CD4-positive, CD25-positive, alpha-beta regulatory T cell (primary cell): ENCODE results near the gene SDF2L1. TPM values are rescaled to one million over a fixed set of nuclear protein-coding genes. Genes with fewer than 3 reads are reported as not detected.
"Not testable (repeated sequence)": the region's sequence is repeated elsewhere in the genome, so short reads cannot be mapped to it uniquely, and the experiment has no call there.

ENCODE experiments used
- ATAC-seq, 2 donors: fragments of 150-1000 bp; cut with Tn5 transposase; one replicate each; pipeline ENCODE4 v1.10.0; 2021; ENCODE audit warnings: low read depth in 2 of 2, moderate number of reproducible peaks in 2 of 2, moderate library complexity in 1 of 2
- DNase-seq, 3 donors: peaks; one replicate each; pipeline versions ENCODE4 v3.0.0 to v3.0.0-alpha.2; 2012 to 2022; ENCODE audit warnings: mixed read lengths in 1 of 3
- H3K27ac ChIP-seq: one replicate; pipeline ENCODE4 v1.7.0; 2013; ENCODE audit warnings: mild to moderate bottlenecking, low read length; ENCODE audit not compliant: insufficient read depth, poor library complexity, severe bottlenecking
- H3K27me3 ChIP-seq: one replicate; pipeline ENCODE4 v1.7.0; 2013; ENCODE audit warnings: low read length; ENCODE audit not compliant: control insufficient read depth, insufficient read depth
- H3K36me3 ChIP-seq: one replicate; pipeline ENCODE4 v1.7.0; 2013; ENCODE audit warnings: mild to moderate bottlenecking, low read length, moderate library complexity; ENCODE audit not compliant: control insufficient read depth, insufficient read depth
- H3K4me1 ChIP-seq: 2 replicates; pipeline ENCODE4 v1.7.0; 2013; ENCODE audit warnings: mild to moderate bottlenecking, low read length; ENCODE audit not compliant: insufficient read depth, control insufficient read depth, poor library complexity, severe bottlenecking
- H3K4me3 ChIP-seq: one replicate; pipeline ENCODE4 v1.7.0; 2013; ENCODE audit warnings: low read depth, mild to moderate bottlenecking, low read length, moderate library complexity
- H3K9me3 ChIP-seq, 2 experiments: 1 replicate in 1 of 2; 2 replicates in 1 of 2; pipeline ENCODE4 v1.7.0; 2013; ENCODE audit warnings: low read length in 2 of 2, mild to moderate bottlenecking in 1 of 2, moderate library complexity in 1 of 2; ENCODE audit not compliant: control insufficient read depth in 2 of 2
- H3K27ac Mint-ChIP-seq, 3 donors: one replicate each; pipeline ENCODE4 v1.8.0; 2020 to 2022; ENCODE audit warnings: mild to moderate bottlenecking in 3 of 3, mixed read lengths in 3 of 3, moderate library complexity in 2 of 3
- H3K27me3 Mint-ChIP-seq: one replicate; pipeline ENCODE4 v1.8.0; 2022; ENCODE audit warnings: mild to moderate bottlenecking, mixed read lengths
- H3K36me3 Mint-ChIP-seq: one replicate; pipeline ENCODE4 v1.8.0; 2020; ENCODE audit warnings: mixed read lengths
- H3K4me1 Mint-ChIP-seq, 4 donors: one replicate each; pipeline ENCODE4 v1.8.0; 2020 to 2022; ENCODE audit warnings: mixed read lengths in 4 of 4, mild to moderate bottlenecking in 1 of 4
- H3K4me3 Mint-ChIP-seq, 4 donors: one replicate each; pipeline ENCODE4 v1.8.0; 2020 to 2022; ENCODE audit warnings: mild to moderate bottlenecking in 4 of 4, mixed read lengths in 4 of 4, moderate library complexity in 3 of 4
- H3K9me3 Mint-ChIP-seq, 7 donors: one replicate each; pipeline ENCODE4 v1.8.0; 2020 to 2022; ENCODE audit warnings: mixed read lengths in 7 of 7, mild to moderate bottlenecking in 3 of 7, moderate library complexity in 2 of 7
- polyA plus RNA-seq, 4 donors: library from polyadenylated mRNA; unstranded; fragments of 300-500 nt; fragmentation: Illumina TruSeq; gene quantifications; one replicate each; pipeline ENCODE4 v1.2.3, GENCODE V29; 2021
- total RNA-seq: library from RNA; stranded (reverse); gene quantifications from one replicate; pipeline ENCODE4 v1.2.3, GENCODE V29; 2022

The SDF2L1 gene
- total and polyA plus RNA-seq, 5 donors from 2014 or later: 29.9 to 89.3 (median 73.2) TPM

DNA sequence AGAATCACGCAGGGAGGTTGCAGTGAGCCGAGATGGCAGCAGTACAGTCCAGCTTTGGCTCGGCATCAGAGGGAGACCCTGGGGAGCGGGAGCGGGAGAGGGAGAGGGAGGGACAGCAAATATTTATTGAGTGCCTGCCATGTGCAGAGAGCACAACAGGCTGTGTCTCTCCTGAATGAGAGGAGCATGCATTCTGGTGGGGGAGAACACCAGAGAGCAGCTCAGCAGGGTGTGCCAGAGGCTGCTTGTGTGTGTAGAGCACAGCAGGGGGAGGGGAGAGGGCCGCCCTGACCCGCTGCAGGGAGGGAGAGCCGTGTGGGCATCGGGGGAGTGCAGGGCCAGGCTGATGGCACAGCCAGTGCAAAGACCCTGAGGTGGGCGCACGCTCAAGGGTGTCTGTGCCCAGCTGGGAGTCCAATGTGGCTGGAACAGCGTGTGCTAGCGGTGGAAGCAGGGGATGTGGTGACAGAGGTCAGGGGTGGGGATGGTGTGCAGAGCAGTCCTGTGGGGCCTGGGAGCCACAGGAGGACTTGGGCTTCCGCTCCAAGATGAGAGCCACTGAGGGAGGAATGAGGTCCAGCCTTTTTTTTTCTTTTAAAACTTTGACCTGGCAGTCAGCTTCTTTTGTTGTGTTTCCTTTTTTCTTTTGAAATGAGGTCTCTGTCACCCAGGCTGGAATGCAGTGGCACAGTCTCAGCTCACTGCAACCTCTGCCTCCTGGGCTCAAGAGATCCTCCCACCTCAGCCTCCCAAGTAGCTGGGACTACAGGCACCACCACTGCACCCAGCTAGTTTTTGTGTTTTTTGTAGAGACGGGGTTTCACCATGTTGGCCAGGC, 35.7 kb downstream of the SDF2L1 start:
- Histone ChIP-seq H3K9me3 (no peaks in the 10 kb centered on the region), H3K27ac (no peak overlapping the region), H3K36me3 (peaks cover 42% of the 10 kb centered on the region), H3K4me3 (no peak overlapping the region), H3K27me3 (no peaks in the 10 kb centered on the region), H3K4me1 (no peaks in the 10 kb centered on the region)
- H3K4me1 Mint-ChIP-seq: peaks cover 0 to 5% (median 1%) of the 10 kb centered on the region in 4 donors
- no peak overlapping the region for H3K27ac Mint-ChIP-seq
- ATAC-seq (no peak), DNase-seq (no peak)
- H3K9me3 Mint-ChIP-seq: no peaks in the 10 kb centered on the region
- peaks cover 9% of the 10 kb centered on the region for H3K36me3 Mint-ChIP-seq
- H3K27me3 Mint-ChIP-seq: no peaks in the 10 kb centered on the region
- H3K4me3 Mint-ChIP-seq: no peak overlapping the region

DNA sequence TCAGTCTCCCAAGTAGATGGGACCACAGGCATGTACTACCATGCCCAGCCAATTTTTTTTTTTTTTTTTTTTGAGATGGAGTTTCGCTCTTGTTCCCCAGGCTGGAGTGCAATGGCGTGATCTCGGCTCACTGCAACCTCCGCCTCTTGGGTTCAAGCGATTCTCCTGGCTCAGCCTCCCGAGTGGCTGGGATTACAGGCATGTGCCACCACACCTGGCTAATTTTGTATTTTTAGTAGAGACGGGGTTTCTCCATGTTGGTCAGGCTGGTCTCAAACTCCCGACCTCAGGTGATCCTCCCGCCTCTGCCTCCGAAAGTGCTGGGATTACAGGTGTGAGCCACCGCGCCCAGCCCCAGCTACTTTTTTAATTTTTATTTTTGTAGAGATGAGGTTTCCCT, 36.7 kb downstream of the SDF2L1 start:
- H3K9me3 ChIP-seq, H3K27me3 ChIP-seq, H3K9me3 Mint-ChIP-seq, H3K27ac ChIP-seq, H3K4me1 ChIP-seq, DNase-seq, H3K4me3 ChIP-seq, H3K27ac Mint-ChIP-seq, ATAC-seq, H3K27me3 Mint-ChIP-seq, H3K4me1 Mint-ChIP-seq, H3K4me3 Mint-ChIP-seq, H3K36me3 Mint-ChIP-seq: not testable (repeated sequence)
- H3K36me3 ChIP-seq: peaks cover 38% of the 10 kb centered on the region

DNA sequence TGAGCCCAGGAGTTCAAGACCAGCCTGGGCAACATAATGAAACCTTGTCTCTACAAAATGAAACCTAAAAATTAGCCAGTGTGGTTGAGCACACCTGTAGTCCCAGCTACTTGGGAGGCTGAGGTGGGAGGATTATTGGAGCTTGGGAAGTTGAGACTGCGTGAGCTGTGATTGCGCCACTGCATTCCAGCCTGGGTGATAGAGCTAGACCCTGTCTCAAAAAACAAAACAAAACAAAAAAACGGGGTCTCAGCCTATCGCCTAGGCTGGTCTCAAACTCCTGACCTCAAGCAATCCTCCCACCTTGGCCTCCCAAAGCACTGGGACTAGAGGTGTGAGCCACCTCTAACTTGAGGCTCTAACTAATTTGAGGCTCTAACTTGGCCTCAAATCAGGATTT, 37.3 kb downstream of the SDF2L1 start:
- H3K4me3 ChIP-seq: no peak overlapping the region
- H3K27me3 ChIP-seq: no peaks in the 10 kb centered on the region
- Mint-ChIP-seq H3K9me3 (no peaks in the 10 kb centered on the region), H3K4me3 (no peak overlapping the region), H3K36me3 (peaks cover 7% of the 10 kb centered on the region), H3K27ac (no peak overlapping the region), H3K27me3 (no peaks in the 10 kb centered on the region), H3K4me1 (peaks cover 0 to 5% (median 1%) of the 10 kb centered on the region in 4 donors)
- H3K9me3 ChIP-seq: no peaks in the 10 kb centered on the region
- H3K4me1 ChIP-seq: no peaks in the 10 kb centered on the region
- peaks cover 33% of the 10 kb centered on the region for H3K36me3 ChIP-seq
- no peak overlapping the region for H3K27ac ChIP-seq
- ATAC-seq: no peak
- no peak for DNase-seq

DNA sequence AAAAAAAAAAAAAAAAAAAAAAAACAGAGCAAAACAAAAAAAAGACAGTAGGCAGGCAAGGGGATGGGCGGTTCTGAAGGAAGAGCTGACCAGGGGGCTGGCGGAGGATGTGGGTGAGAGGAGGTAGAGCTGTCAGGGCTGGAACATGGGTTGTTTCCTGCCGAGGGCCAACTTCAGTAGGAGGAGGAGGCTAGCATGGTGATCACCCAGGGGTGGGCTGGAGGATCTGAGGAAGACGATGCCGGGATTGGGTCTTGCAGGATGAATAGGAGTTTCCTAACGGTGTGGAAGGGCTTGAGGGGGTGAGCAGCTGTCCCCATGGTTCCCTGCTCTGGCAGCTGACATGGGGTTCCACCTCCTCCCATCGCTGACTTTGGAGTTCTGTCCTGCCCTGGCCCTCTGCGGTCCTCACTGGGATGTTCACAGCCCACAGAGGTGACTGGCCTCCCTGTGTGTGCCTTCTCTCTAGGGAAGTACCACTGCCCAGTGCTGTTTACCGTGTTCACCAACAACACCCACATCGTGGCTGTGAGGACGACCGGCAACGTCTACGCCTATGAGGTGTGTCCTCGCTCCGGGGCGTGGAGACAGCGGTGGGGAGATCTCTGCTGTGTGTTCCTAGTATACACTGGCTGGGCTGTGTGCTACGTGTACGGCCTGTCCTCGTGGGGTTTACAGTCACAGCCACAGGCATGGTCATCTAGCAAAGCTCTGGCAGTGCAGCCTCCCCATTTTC, 38.9 kb downstream of the SDF2L1 start:
- no peak overlapping the region for H3K4me3 Mint-ChIP-seq

DNA sequence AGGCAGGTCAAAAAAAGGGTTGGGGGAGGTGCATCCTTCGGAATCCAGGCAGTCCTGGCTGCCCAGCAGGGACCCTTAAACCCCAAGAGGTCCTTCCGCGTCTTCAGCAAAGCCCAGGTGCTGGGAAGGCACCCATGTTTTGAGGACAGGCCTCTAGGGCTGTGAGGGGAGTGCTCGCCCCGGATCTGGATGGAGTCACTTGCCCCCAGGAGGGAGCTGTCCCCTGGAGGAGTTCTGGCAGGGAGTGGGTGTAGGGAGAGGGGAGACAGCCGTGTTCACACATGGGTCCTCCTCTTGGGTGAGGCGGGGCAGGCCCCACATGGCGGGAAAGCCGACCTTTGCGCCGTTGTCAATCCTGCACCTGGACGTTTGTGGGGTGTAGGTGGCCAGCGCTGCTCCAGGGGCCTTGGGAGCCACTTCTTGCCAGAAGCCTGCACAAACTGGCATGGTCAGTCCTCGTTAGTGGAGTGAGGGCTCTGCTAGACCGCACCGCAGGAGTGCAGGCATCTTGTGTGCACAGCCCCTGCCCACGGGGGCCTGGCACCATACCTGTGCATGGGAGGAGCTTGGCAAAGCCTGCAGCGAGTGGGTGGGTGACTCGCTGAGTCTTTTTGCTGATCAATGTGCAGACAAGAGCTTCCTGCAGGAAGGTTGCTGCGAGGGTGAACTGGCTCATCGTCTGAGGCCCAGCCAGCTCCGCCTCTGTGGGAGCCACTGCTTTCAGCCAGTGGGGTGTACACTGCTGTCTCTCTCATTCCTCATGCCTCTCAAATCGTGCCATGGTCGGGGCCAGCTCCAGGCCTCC, 39.7 kb downstream of the SDF2L1 start:
- H3K4me3 ChIP-seq: no peak overlapping the region
- ATAC-seq (no peak), DNase-seq (no peak)
- H3K4me3 Mint-ChIP-seq: no peak overlapping the region
- H3K9me3 ChIP-seq: no peaks in the 10 kb centered on the region
- H3K27ac Mint-ChIP-seq: no peak overlapping the region
- H3K36me3 ChIP-seq: peaks cover 39% of the 10 kb centered on the region
- H3K9me3 Mint-ChIP-seq: no peaks in the 10 kb centered on the region
- H3K27ac ChIP-seq: no peak overlapping the region
- H3K4me1 Mint-ChIP-seq: peaks cover 0 to 5% (median 1%) of the 10 kb centered on the region in 4 donors
- no peaks in the 10 kb centered on the region for H3K27me3 ChIP-seq
- no peaks in the 10 kb centered on the region for H3K4me1 ChIP-seq
- no peaks in the 10 kb centered on the region for H3K27me3 Mint-ChIP-seq
- H3K36me3 Mint-ChIP-seq: peaks cover 9% of the 10 kb centered on the region

More for the DNA sequence above, 38.9 kb downstream of the SDF2L1 start:
- H3K27ac Mint-ChIP-seq: peak overlapping the region in 1 of 3 donors; percentile 77
- DNase-seq: no peak
- Histone ChIP-seq H3K4me1 (no peaks in the 10 kb centered on the region), H3K36me3 (peaks cover 34% of the 10 kb centered on the region), H3K27me3 (no peaks in the 10 kb centered on the region), H3K9me3 (no peaks in the 10 kb centered on the region), H3K4me3 (no peak overlapping the region), H3K27ac (no peak overlapping the region)
- H3K4me1 Mint-ChIP-seq: peaks cover 0 to 5% (median 1%) of the 10 kb centered on the region in 4 donors
- peaks cover 9% of the 10 kb centered on the region for H3K36me3 Mint-ChIP-seq
- ATAC-seq: no peak
- no peaks in the 10 kb centered on the region for H3K27me3 Mint-ChIP-seq
- no peaks in the 10 kb centered on the region for H3K9me3 Mint-ChIP-seq

DNA sequence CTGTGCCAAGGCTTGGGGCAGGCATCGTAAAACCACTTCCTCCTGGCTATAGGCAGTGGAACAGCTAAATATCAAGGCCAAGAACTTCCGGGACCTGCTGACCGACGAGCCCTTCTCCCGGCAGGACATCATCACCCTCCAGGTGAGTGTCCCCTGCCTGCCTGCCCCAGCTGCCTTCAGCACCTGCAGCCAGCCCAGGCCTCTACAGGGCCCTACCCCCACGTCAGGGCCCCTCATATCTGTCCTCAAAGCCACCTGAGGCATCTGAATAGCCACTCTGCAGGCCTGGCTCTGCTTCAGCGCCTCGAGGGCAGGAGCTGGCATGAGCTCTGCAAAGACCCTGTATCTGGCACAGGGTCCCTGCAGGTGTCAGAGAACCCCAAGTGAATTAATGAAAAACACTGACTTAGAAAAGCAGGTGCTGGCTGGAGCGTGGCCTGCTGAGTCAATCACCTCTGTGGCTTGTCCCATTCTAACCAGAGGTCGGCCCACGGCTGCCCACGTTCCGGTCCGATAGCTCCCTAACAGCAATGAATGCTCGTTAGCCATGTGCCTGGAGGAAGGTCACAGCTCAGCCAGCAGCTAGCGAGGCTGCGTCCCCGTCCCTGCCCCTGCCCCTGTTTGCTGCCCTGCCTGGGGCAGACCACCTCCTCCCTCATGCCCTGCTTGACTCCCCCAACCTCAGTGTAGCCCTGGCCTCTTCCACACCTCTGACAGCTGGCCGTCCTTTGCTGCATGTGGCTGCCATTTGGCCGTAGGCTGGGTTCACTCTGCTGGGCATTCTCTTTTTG, 40.5 kb downstream of the SDF2L1 start:
- peaks cover 43% of the 10 kb centered on the region for H3K36me3 ChIP-seq
- H3K9me3 Mint-ChIP-seq: no peaks in the 10 kb centered on the region
- no peak overlapping the region for H3K4me3 ChIP-seq
- no peak overlapping the region for H3K27ac ChIP-seq
- no peak for DNase-seq
- H3K27ac Mint-ChIP-seq: no peak overlapping the region
- ATAC-seq: no peak
- peaks cover 0 to 5% (median 1%) of the 10 kb centered on the region in 4 donors for H3K4me1 Mint-ChIP-seq
- no peaks in the 10 kb centered on the region for H3K27me3 Mint-ChIP-seq
- H3K36me3 Mint-ChIP-seq: peaks cover 9% of the 10 kb centered on the region
- no peak overlapping the region for H3K4me3 Mint-ChIP-seq
- H3K4me1 ChIP-seq: no peaks in the 10 kb centered on the region
- H3K27me3 ChIP-seq: no peaks in the 10 kb centered on the region
- H3K9me3 ChIP-seq: no peaks in the 10 kb centered on the region

DNA sequence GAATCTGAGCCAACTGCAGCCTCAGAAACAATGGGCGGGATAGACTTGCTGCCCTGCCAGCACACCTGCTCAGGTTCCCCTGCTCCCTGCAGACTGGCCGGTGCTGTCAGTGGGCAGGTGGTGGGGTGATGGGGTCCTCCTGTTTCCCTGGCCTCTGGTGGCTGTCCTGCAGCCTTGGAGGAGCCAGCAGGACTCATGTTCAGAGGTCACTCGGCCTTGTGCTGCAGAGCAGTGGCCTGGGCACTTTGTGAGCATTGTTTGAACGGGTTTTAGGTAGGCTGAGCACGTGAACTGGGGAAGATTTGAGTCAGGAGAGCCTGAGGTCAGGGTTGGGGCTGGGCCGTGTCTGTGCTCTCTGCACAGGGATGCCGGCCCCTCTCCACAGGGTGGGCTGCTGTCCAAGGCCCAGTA, 41.3 kb downstream of the SDF2L1 start:
- DNase-seq (no peak), ATAC-seq (no peak)
- Histone ChIP-seq H3K4me3 (no peak overlapping the region), H3K27me3 (no peaks in the 10 kb centered on the region), H3K4me1 (no peaks in the 10 kb centered on the region), H3K36me3 (peaks cover 45% of the 10 kb centered on the region), H3K27ac (no peak overlapping the region), H3K9me3 (no peaks in the 10 kb centered on the region)
- H3K36me3 Mint-ChIP-seq: peaks cover 9% of the 10 kb centered on the region
- no peak overlapping the region for H3K4me3 Mint-ChIP-seq
- H3K27ac Mint-ChIP-seq: peak overlapping the region in 1 of 3 donors; percentile 88
- no peaks in the 10 kb centered on the region for H3K9me3 Mint-ChIP-seq
- peaks cover 0 to 5% (median 1%) of the 10 kb centered on the region in 4 donors for H3K4me1 Mint-ChIP-seq
- H3K27me3 Mint-ChIP-seq: no peaks in the 10 kb centered on the region
